Spleen (tissue), 11 donors: ENCODE data around the gene ARMC9. TPM values are rescaled to one million over a fixed set of nuclear protein-coding genes. Genes with fewer than 3 reads are reported as not detected.

Experiments
- microRNA-seq, 3 donors: library from miRNA; unstranded; fragments of <30 nt; microRNA quantifications; one replicate each; pipeline versions ENCODE4 to v1.1.0, GENCODE V29; 2019 to 2020
- polyA plus RNA-seq, 3 donors: library from polyadenylated mRNA; stranded (reverse); fragments of 200-250 nt; gene quantifications; one replicate each; pipeline ENCODE4 v1.2.1, GENCODE V29; 2013
- small RNA-seq, 4 donors: library from RNA; depleted of rRNA; stranded (forward); fragments of <200 nt; gene quantifications; one replicate each; pipeline ENCODE3, GENCODE V24; 2016
- total RNA-seq, 7 donors: library from RNA; depleted of rRNA in 3 of 7; stranded (reverse); fragments of >200 nt in 3 of 7; fragmentation: NEBNext Ultra II Directional in 4 of 7; extraction: Animal tissue kit (Norgen Biotek cat#: 25700) in 4 of 7; gene quantifications; one replicate each; pipeline versions ENCODE4 v1.1.0 to v1.2.1, GENCODE V29; 2016 to 2021
- donor health status: healthy with polysubstance abuse.
- donor health status: DM: no; HTN: no; CAD: no; lungs with moderate emphysema.
- donor health status: DM: no; HTN: no; CAD: no.
- donor health status: Bipolar disorder and iron deficiency.
- donor health status: healthy.
- donor health status: DM: no; HTN: no; CAD: no.
- donor health status: DM: yes; HTN: yes; CAD: no.

Gene ARMC9
- total and polyA plus RNA-seq, 10 donors: 0.83 to 8.9 (median 4.7) TPM

Small RNA genes lying within 50 kb of the gene (microRNA-seq; reads per million reads assigned to microRNA genes)
- gene MIR4777: 0 to 0.57 (median 0) reads per million in 3 donors

Small RNA genes lying within 50 kb of the gene (small RNA-seq; reads per million reads assigned to genes)
- gene AC018738.1 (0 reads per million in 4 donors), gene MIR4777 (0 reads per million in 4 donors)

Other genes starting within 250 kb of the ARMC9 start
- not detected for gene SPATA3, start 202.5 kb upstream of the ARMC9 start, total RNA-seq
- not detected for gene SPATA3, start 202.5 kb upstream of the ARMC9 start, polyA plus RNA-seq
- gene C2orf72, start 161.1 kb upstream of the ARMC9 start, total RNA-seq: not detected
- gene C2orf72, start 161.1 kb upstream of the ARMC9 start, polyA plus RNA-seq: not detected
- gene PSMD1, start 141.8 kb upstream of the ARMC9 start, total RNA-seq: 10 to 100 TPM; 51.1 to 81.2 (median 61.2) TPM
- gene PSMD1, start 141.8 kb upstream of the ARMC9 start, polyA plus RNA-seq: 10 to 100 TPM; 21.2 to 37.3 (median 34.5) TPM
- 1 to 10 TPM in 1 of 7 donors, under 1 TPM in 5, not detected in 1; 0.14 to 1.3 (median 0.54) TPM for gene HTR2B, start 73.6 kb upstream of the ARMC9 start, total RNA-seq
- gene HTR2B, start 73.6 kb upstream of the ARMC9 start, polyA plus RNA-seq: under 1 TPM; 0.37 to 0.67 (median 0.41) TPM
- gene B3GNT7, start 197.1 kb downstream of the ARMC9 start, total RNA-seq: 10 to 100 TPM; 10.7 to 17.5 (median 11.9) TPM
- 1 to 10 TPM in 2 of 3 donors, under 1 TPM in 1; 0.96 to 1.7 (median 1.4) TPM for gene B3GNT7, start 197.1 kb downstream of the ARMC9 start, polyA plus RNA-seq